Chondrocyte (in vitro differentiated cells): ENCODE data around the gene ZNF615. TPM values are rescaled to one million over a fixed set of nuclear protein-coding genes. Genes with fewer than 3 reads are reported as not detected.
"Not testable (repeated sequence)": the region's sequence is repeated elsewhere in the genome, so short reads cannot be mapped to it uniquely, and the experiment has no call there.

Source experiments
- DNase-seq: peaks from one replicate; pipeline ENCODE4 v3.0.0; 2021; ENCODE audit warnings: mixed read lengths, low spot score
- H3K27ac Mint-ChIP-seq: one replicate; pipeline ENCODE4 v1.8.0; 2021; ENCODE audit warnings: mild to moderate bottlenecking, moderate library complexity, mixed read lengths; ENCODE audit not compliant: unreplicated experiment
- H3K27me3 Mint-ChIP-seq: 2 replicates; pipeline ENCODE4 v1.8.0; 2021; ENCODE audit warnings: low read depth, mixed read lengths
- H3K36me3 Mint-ChIP-seq: 2 replicates; pipeline ENCODE4 v1.8.0; 2021; ENCODE audit warnings: low read depth, mixed read lengths
- H3K4me1 Mint-ChIP-seq: 2 replicates; pipeline ENCODE4 v1.8.0; 2021; ENCODE audit warnings: low read depth, mild to moderate bottlenecking, mixed read lengths
- H3K4me3 Mint-ChIP-seq: one replicate; pipeline ENCODE4 v1.8.0; 2021; ENCODE audit warnings: mild to moderate bottlenecking, moderate library complexity, mixed read lengths; ENCODE audit not compliant: unreplicated experiment
- H3K9me3 Mint-ChIP-seq: 2 replicates; pipeline ENCODE4 v1.8.0; 2021; ENCODE audit warnings: low read depth, mixed read lengths
- CTCF ChIP-seq: fragments of 200-600 bp; sonication (generic); IDR thresholded peaks from 2 replicates; pipeline ENCODE4 v1.5.0; 2021; ENCODE audit warnings: antibody characterized with exemption, mild to moderate bottlenecking, moderate library complexity
- long read RNA-seq: library from polyadenylated mRNA; stranded (forward); transcript quantifications from one replicate; pipeline ENCODE4 v2.0.0, GENCODE V29; 2021
- total RNA-seq: library from RNA; stranded (reverse); gene quantifications from 3 replicates; pipeline ENCODE4 v1.2.1, GENCODE V29; 2021

Gene ZNF615
- 8.5 to 10.8 TPM (median 9.8 TPM) in 3 replicates for total RNA-seq
- long read RNA-seq, full-length matches to known transcripts: 3 of 3 reads
- long read RNA-seq, partial matches to known transcripts: 0 of 3 reads
- long read RNA-seq, other reads (novel, unspliced or antisense): 0 of 3 reads

- peak within 1 kb of the TSS; percentile 96 for H3K4me3 Mint-ChIP-seq
- peaks cover 23% of the 10 kb centered on the region for H3K9me3 Mint-ChIP-seq
- TF ChIP-seq CTCF: no peak
- no peaks in the 10 kb centered on the region for H3K27me3 Mint-ChIP-seq
- peaks cover 21% of the 10 kb centered on the region for H3K36me3 Mint-ChIP-seq
- peak within 1 kb of the TSS; percentile 96 for H3K27ac Mint-ChIP-seq
- H3K4me1 Mint-ChIP-seq: peaks cover 14% of the 10 kb centered on the region
- DNase-seq: peak; percentile 94
Measured at GRCh38 chr19:52007806-52008557, at the start of gene ZNF615. ZNF615 (minus strand) TSS chr19:52008211; CDS start chr19:52003711, 4,500 bp downstream.

GRCh38 chr19:52056480-52056879 is 48.5 kb upstream of the ZNF615 start:
- H3K36me3 Mint-ChIP-seq: peaks cover 71% of the 10 kb centered on the region
- H3K27me3 Mint-ChIP-seq, H3K4me3 Mint-ChIP-seq, DNase-seq, H3K27ac Mint-ChIP-seq, H3K4me1 Mint-ChIP-seq: not testable (repeated sequence)
- peaks cover 75% of the 10 kb centered on the region for H3K9me3 Mint-ChIP-seq

- H3K27ac Mint-ChIP-seq, H3K27me3 Mint-ChIP-seq, DNase-seq, H3K4me3 Mint-ChIP-seq: not testable (repeated sequence)
- Mint-ChIP-seq H3K4me1 (peaks cover 18% of the 10 kb centered on the region), H3K36me3 (peaks cover 40% of the 10 kb centered on the region), H3K9me3 (peaks cover 42% of the 10 kb centered on the region)
Measured at GRCh38 chr19:52051736-52052135, 43.7 kb upstream of the ZNF615 start.

GRCh38 chr19:52048555-52049501 is 40.8 kb upstream of the ZNF615 start, which contains the start of gene ZNF432:
ZNF432 (minus strand) TSS chr19:52048838; CDS start chr19:52046868, 1,970 bp downstream.
- TF ChIP-seq CTCF: no peak
- Mint-ChIP-seq H3K4me1 (peaks cover 18% of the 10 kb centered on the region), H3K36me3 (peaks cover 38% of the 10 kb centered on the region), H3K27ac (peak within 1 kb of the TSS; percentile 100), H3K9me3 (peaks cover 26% of the 10 kb centered on the region), H3K4me3 (peak within 1 kb of the TSS; percentile 99), H3K27me3 (no peaks in the 10 kb centered on the region)
- DNase-seq: peak; percentile 97

GRCh38 chr19:52039169-52039568 is 31.2 kb upstream of the ZNF615 start:
- TF ChIP-seq CTCF: no peak
- no peak for DNase-seq

More at GRCh38 chr19:52039169-52039568, 31.2 kb upstream of the ZNF615 start:
- Mint-ChIP-seq H3K27me3 (no peaks in the 10 kb centered on the region), H3K4me1 (no peaks in the 10 kb centered on the region), H3K27ac (no peak overlapping the region), H3K36me3 (peaks cover 82% of the 10 kb centered on the region), H3K4me3 (no peak overlapping the region), H3K9me3 (peaks cover 64% of the 10 kb centered on the region)
